ENCODE measurements around the gene MAGI2.

- TF ChIP-seq, protein P1, sequence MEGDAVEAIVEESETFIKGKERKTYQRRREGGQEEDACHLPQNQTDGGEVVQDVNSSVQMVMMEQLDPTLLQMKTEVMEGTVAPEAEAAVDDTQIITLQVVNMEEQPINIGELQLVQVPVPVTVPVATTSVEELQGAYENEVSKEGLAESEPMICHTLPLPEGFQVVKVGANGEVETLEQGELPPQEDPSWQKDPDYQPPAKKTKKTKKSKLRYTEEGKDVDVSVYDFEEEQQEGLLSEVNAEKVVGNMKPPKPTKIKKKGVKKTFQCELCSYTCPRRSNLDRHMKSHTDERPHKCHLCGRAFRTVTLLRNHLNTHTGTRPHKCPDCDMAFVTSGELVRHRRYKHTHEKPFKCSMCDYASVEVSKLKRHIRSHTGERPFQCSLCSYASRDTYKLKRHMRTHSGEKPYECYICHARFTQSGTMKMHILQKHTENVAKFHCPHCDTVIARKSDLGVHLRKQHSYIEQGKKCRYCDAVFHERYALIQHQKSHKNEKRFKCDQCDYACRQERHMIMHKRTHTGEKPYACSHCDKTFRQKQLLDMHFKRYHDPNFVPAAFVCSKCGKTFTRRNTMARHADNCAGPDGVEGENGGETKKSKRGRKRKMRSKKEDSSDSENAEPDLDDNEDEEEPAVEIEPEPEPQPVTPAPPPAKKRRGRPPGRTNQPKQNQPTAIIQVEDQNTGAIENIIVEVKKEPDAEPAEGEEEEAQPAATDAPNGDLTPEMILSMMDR (IDR thresholded peaks at IDR 0.05), result no peak
- TF ChIP-seq POLR2A (IDR thresholded peaks at IDR 0.05) (no peak), POLR2AphosphoS5 (IDR thresholded peaks at IDR 0.05) (no peak)
Measured at GRCh38 chr7:78476851-78477405, 976.5 kb downstream of the MAGI2 start.

Data from breast epithelium (tissue), 3 donors.